Neural crest cell (in vitro differentiated cells): ENCODE measurements around the gene EPB41L2. TPM values are rescaled to one million over a fixed set of nuclear protein-coding genes. Genes with fewer than 3 reads are reported as not detected.
A peak's percentile ranks its signal among the peaks of the same experiment; 100 is the strongest.

Source experiments
- DNase-seq: peaks from one replicate; pipeline ENCODE4 v3.0.0; 2021; ENCODE audit warnings: low read depth, mixed read lengths, low spot score
- H3K27ac Mint-ChIP-seq: one replicate; pipeline ENCODE4 v1.8.0; 2021; ENCODE audit warnings: mild to moderate bottlenecking, mixed read lengths; ENCODE audit not compliant: unreplicated experiment
- H3K27me3 Mint-ChIP-seq: 2 replicates; pipeline ENCODE4 v1.8.0; 2021; ENCODE audit warnings: low read depth, mild to moderate bottlenecking, mixed read lengths
- H3K36me3 Mint-ChIP-seq: 2 replicates; pipeline ENCODE4 v1.8.0; 2021; ENCODE audit warnings: low read depth, mild to moderate bottlenecking, mixed read lengths
- H3K4me1 Mint-ChIP-seq: 2 replicates; pipeline ENCODE4 v1.8.0; 2021; ENCODE audit warnings: mixed read lengths
- H3K4me3 Mint-ChIP-seq: one replicate; pipeline ENCODE4 v1.8.0; 2021; ENCODE audit warnings: mild to moderate bottlenecking, mixed read lengths
- H3K9me3 Mint-ChIP-seq: 2 replicates; pipeline ENCODE4 v1.8.0; 2021; ENCODE audit warnings: mixed read lengths
- CTCF ChIP-seq: fragments of 200-600 bp; sonication (generic); conservative IDR thresholded peaks from 2 replicates; pipeline ENCODE4 v1.5.0; 2021; ENCODE audit warnings: antibody characterized with exemption, mild to moderate bottlenecking
- total RNA-seq: library from RNA; stranded (reverse); gene quantifications from 2 replicates; pipeline ENCODE4 v1.2.1, GENCODE V29; 2021

The EPB41L2 gene
- total RNA-seq, 1 donor from 2014 or later, result 114 TPM

- Mint-ChIP-seq H3K27ac (no peak overlapping the region), H3K9me3 (peaks cover 7% of the 10 kb centered on the region), H3K36me3 (peaks cover 2% of the 10 kb centered on the region), H3K4me1 (peaks cover 9% of the 10 kb centered on the region), H3K4me3 (no peak overlapping the region), H3K27me3 (no peaks in the 10 kb centered on the region)
- DNase-seq, result no peak
- no peak for TF ChIP-seq CTCF
Observed at GRCh38 chr6:131067521-131067920, 4.5 kb upstream of the EPB41L2 start.

- no peaks in the 10 kb centered on the region for H3K27me3 Mint-ChIP-seq
- H3K4me3 Mint-ChIP-seq, result no peak overlapping the region
- H3K27ac Mint-ChIP-seq, result no peak overlapping the region
- peaks cover 20% of the 10 kb centered on the region for H3K4me1 Mint-ChIP-seq
- DNase-seq, result no peak
- peaks cover 2% of the 10 kb centered on the region for H3K36me3 Mint-ChIP-seq
- no peak for TF ChIP-seq CTCF
- H3K9me3 Mint-ChIP-seq, result peaks cover 4% of the 10 kb centered on the region
Observed at GRCh38 chr6:131065824-131066171, 2.8 kb upstream of the EPB41L2 start.

- DNase-seq, result no peak
- peaks cover under 1% of the 10 kb centered on the region for H3K9me3 Mint-ChIP-seq
- H3K4me3 Mint-ChIP-seq, result peak overlapping the region; percentile 6
- H3K36me3 Mint-ChIP-seq, result peaks cover 2% of the 10 kb centered on the region
- no peak for TF ChIP-seq CTCF
- peaks cover 26% of the 10 kb centered on the region for H3K4me1 Mint-ChIP-seq
- H3K27ac Mint-ChIP-seq, result no peak overlapping the region
- H3K27me3 Mint-ChIP-seq, result no peaks in the 10 kb centered on the region
Observed at GRCh38 chr6:131065112-131065823, 2.2 kb upstream of the EPB41L2 start.

- Mint-ChIP-seq H3K4me1 (peaks cover 34% of the 10 kb centered on the region), H3K4me3 (peak overlapping the region; percentile 93), H3K27ac (peak overlapping the region; percentile 90), H3K9me3 (no peaks in the 10 kb centered on the region), H3K36me3 (peaks cover 2% of the 10 kb centered on the region), H3K27me3 (no peaks in the 10 kb centered on the region)
- no peak for DNase-seq
- TF ChIP-seq CTCF, result no peak
Observed at GRCh38 chr6:131063764-131064272, 773 bp upstream of the EPB41L2 start.

GRCh38 chr6:131062241-131063027 lies 611 bp downstream of the EPB41L2 start:
- H3K27me3 Mint-ChIP-seq, result no peaks in the 10 kb centered on the region
- no peaks in the 10 kb centered on the region for H3K9me3 Mint-ChIP-seq
- no peak for TF ChIP-seq CTCF
- peaks cover 2% of the 10 kb centered on the region for H3K36me3 Mint-ChIP-seq
- peak overlapping the region; percentile 95 for H3K27ac Mint-ChIP-seq
- no peak for DNase-seq
- H3K4me1 Mint-ChIP-seq, result peaks cover 34% of the 10 kb centered on the region
- peak overlapping the region; percentile 94 for H3K4me3 Mint-ChIP-seq
